ENCODE data around the gene ZNF680.

DNA sequence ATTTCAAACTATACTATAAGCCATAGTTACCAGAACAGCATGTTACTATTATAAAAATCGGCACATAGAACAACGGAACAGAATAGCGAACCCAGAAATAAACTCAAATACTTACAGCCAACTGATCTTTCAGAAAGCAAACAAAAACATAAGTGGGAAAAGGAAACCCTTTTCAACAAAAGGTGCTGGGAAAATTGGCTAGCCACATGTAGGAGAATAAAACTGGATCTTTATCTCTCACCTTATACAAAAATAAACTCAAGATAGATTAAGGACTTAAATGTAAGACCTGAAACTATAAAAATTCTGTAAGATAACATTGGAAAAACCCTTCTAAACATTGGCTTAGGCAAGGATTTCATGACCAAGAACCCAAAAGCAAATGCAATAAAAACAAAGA lies 29.1 kb downstream of the ZNF680 start:
- no peak for TF ChIP-seq POLR2AphosphoS5 (IDR thresholded peaks at IDR 0.05)
- TF ChIP-seq, protein P1, sequence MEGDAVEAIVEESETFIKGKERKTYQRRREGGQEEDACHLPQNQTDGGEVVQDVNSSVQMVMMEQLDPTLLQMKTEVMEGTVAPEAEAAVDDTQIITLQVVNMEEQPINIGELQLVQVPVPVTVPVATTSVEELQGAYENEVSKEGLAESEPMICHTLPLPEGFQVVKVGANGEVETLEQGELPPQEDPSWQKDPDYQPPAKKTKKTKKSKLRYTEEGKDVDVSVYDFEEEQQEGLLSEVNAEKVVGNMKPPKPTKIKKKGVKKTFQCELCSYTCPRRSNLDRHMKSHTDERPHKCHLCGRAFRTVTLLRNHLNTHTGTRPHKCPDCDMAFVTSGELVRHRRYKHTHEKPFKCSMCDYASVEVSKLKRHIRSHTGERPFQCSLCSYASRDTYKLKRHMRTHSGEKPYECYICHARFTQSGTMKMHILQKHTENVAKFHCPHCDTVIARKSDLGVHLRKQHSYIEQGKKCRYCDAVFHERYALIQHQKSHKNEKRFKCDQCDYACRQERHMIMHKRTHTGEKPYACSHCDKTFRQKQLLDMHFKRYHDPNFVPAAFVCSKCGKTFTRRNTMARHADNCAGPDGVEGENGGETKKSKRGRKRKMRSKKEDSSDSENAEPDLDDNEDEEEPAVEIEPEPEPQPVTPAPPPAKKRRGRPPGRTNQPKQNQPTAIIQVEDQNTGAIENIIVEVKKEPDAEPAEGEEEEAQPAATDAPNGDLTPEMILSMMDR (IDR thresholded peaks at IDR 0.05) = no peak
